HS-5 (cell line): ENCODE results near the gene CEBPZ.
"Not testable (repeated sequence)": the region's sequence is repeated elsewhere in the genome, so short reads cannot be mapped to it uniquely, and the experiment has no call there.

Experiments
- DNase-seq: peaks from one replicate; pipeline ENCODE4 v3.0.0-alpha.2; 2012; ENCODE audit warnings: low read depth

The CEBPZ gene

DNA sequence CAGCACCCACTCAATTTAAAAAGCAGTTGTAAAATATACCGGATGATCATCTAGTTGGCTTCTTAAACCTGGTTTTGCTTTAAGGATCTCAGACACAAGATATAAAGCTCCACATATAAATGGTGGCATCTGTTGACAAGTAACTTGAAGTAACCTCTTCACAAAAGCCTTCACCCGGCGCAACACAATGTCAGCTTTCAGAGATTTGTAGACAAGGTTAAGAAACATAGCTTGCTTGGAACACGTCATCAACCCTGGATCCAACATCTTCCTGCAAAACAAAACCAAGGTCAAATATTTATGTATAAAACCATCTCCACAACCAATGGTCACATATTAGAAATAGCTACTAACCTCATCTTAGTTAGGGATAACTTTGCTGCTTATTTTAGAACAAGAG lies 8.3 kb downstream of the CEBPZ start:
- no peak for DNase-seq

GRCh38 chr2:37219046-37219445 lies 12.3 kb downstream of the CEBPZ start:
- DNase-seq = no peak

DNA sequence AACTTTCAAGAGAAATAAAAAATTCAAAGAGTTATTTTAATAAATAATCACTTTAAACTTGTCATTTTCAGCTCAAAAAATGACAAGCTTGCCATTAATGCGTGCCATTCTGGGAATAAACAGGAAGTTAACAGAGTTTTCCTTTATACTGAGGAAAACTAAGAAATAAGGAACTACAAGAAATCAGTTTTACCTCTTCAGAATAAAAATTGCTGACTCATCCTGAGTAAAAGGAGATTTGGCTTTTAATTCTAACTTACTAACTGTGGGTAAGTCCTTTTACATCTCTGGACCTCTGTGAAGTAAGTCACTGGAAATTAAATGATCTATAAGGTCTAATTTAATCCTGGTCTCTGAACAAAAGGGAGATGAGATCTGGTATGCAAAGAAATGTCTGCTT lies 16.1 kb downstream of the CEBPZ start:
- DNase-seq = no peak

DNA sequence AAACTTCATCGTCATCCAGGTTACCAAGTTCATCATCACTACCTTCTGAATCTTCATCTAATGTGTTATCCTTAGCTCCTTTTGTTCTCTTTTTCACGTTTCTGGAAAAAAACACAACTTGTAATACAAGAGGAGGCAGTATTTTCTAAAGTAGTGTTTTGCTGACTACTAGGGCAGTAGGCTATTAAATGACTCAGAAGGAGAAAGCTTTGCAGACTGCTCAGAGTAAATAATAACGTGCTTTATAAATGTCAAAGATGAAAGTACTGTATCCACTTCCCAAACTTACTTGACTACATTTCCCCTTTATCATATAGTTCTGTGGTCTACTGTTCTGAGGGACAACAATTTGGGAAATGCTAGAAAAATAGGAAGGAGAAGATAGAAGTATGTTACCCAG lies 19.5 kb downstream of the CEBPZ start:
- DNase-seq = no peak

- DNase-seq = no peak
Measured at GRCh38 chr2:37211212-37211611, 20.2 kb downstream of the CEBPZ start.

DNA sequence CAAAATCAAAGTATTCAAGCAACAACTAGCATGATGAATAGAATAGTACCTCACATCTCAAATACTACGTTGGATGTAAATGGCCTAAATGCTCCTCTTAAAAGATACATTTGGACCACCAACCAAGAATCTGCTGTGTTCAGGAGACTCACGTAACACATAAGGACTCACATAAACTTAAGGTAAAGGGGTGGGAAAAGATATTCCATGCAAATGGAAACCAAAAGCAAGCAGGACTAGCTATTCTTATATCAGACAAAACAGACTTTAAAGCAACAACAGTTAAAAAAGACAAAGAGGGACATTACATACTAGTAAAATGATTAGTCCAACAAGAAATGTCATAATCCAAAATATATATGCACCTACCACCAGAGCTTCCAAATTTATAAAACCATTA lies 24.6 kb downstream of the CEBPZ start:
- not testable (repeated sequence) for DNase-seq

DNA sequence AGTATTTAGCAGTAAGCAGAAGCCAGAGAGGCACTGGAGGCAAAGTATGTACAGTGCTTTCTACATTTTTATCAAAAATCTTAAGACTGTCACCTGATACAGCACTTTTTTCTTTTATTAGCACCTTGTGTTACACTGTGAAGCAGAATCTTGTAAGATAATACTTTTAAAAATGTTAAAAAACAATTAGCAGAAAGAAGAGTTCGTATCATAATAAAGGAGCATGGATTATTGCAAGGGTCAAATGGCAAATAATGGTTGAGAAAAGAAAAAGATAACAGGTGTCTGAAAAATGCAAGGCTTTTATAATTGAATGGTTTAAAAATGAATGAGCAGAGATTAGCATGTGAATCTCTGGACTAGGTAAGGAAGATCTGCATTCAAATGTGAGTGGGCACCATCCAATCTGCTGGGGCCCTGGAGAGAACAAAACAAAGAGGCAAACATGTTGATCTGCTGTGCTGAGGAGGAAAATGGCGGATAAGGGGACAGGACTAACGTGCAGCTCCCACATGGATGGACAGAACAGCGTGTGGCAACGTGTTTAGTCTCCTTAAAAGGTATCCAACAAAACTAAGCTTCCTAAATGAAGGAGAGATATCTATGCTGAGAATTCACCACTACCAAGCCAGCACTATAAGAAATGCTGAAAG lies 25.6 kb downstream of the CEBPZ start:
- DNase-seq = no peak

GRCh38 chr2:37205071-37205661 lies 26.2 kb downstream of the CEBPZ start:
- DNase-seq = not testable (repeated sequence)

DNA sequence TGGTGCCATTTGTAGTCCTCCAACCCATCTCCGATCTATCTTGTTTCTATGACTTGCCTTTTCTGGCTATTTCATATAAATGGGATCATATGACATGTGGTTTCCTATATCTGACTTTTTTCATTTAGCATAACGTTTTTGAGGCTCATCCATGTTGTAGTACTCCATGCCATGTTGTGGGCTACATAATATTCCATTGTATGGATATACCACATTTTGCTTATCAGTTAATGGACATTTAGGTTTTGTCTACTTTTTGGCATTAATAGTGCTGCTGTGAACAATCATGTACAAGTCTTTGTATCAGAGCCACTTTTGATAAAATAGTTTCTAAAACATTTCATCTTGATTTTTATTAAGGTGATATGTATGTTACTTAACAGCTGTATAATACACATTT lies 27.7 kb downstream of the CEBPZ start:
- DNase-seq = no peak

DNA sequence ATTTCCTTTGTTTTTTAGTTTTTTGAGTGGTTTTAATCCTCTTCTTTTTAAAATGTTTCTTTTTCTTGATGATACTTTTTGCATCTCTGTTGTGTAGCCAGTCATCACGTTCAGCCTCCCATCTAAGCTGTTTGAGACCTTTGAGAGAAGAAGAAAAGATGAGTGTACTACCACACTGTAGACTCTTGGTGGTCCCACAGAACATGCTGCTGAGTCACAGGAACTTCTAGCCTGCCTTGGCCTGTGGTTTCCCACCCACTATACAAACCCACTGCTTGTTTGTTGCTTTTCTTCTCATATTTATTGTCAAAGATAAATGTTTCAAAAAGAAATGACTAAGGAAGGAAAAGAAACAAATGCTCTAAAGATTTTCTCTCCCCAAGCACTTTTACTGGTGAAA lies 29.6 kb downstream of the CEBPZ start:
- DNase-seq = no peak

GRCh38 chr2:37201208-37201607 lies 30.2 kb downstream of the CEBPZ start:
- DNase-seq = no peak

- DNase-seq = no peak
Measured at GRCh38 chr2:37198681-37199065, 32.7 kb downstream of the CEBPZ start.

- DNase-seq = peak; percentile 56
Measured at GRCh38 chr2:37196320-37197195, 34.8 kb downstream of the CEBPZ start, which contains the start of gene CEBPZOS. CEBPZOS (plus strand) TSS chr2:37196496; CDS start chr2:37199705, 3,209 bp downstream.

- not testable (repeated sequence) for DNase-seq
Measured at GRCh38 chr2:37195862-37196319, 35.5 kb downstream of the CEBPZ start.

DNA sequence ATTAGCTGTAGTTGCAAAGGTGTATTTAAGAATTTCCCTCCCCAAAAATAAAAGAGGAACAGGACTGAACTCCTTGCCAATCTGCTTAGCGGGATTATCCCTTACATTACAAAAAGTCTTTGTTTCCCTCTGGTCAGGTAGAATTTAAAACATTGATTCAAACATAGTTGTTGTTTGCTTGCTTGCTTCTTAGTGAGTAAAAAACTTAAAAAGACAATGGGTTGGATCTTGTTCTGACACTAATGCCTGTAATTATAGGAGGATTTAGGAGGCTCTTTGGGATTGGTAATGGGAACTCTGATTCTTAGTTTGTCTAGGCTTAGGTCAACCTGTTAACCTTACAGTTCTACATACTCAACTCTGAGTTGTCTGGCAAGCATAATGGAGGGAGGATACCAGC lies 38.8 kb downstream of the CEBPZ start:
- no peak for DNase-seq

DNA sequence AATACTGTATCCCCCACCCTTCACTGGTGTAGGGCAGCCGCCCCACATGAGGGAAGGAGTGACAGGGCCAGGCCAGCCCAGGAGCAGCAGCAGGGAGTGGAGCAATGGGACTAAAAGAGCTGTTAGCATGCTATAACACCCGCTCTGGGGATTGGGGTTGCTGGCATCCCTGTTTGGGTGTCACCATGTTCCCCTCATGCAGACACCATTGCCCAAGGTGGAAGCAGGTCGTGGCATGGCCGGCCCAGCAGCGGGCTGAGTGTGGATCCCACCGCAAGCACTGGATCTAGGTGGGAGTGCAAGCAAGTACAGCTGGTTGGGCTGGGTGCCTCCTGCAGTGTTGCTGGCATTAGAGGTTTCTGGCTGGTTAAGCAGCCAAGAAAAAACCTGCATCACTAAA lies 39.6 kb downstream of the CEBPZ start:
- DNase-seq = no peak

DNA sequence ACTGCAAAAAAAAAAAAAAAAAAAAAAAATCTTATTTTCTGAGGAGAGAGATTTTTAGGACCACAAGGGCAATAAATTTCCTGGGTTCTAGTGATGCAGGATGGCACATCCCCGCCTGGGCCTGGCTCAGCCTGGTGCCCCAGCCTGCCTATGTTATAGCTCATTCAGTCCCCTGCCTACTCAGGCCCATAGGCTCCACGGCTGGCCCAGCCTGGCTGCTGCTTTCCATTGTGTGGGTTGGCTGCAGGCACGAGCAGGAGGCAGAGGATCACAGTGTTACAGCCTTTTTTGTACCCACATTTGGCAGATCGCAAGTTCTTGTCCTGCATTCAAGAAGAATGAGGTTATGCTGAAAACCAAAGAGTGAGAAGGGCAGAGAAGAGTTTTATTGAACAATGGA lies 40.1 kb downstream of the CEBPZ start:
- no peak for DNase-seq

GRCh38 chr2:37190290-37190689 lies 41.1 kb downstream of the CEBPZ start:
- no peak for DNase-seq

DNA sequence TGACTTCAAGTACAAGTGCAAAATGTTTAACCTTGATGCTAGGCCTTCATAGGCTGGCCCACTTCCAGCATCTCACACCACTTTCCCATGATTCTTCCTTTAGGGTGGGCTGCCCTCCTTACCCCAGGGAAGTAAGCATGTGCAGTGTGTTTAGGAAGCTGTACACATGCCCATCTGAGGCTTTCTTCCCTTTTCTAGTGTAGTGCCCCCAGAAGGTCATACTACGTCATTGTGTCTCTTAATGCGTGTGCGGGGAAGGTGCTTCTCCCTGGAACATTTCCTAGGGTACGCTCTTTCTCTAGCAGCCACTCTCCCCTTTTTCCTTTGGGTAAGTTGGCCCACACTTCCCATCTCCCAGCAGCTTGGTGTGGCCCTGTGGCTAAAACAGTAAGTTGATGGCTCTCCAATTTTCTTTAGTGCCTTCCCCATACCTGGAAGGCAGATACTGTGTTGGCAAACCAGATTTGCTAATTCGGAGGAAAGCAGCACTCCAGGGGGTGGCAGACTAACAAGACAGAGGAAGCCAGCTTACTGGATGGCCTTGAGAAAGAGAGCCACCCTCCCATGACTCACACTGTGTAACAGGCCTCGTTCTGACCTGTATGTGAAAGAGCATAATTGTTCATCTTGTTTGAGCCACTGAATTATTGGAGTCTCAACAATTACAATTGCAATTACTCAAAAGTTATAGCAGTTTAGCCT lies 41.8 kb downstream of the CEBPZ start:
- peak; percentile 74 for DNase-seq

GRCh38 chr2:37188570-37188969 lies 42.8 kb downstream of the CEBPZ start, which contains the start of gene SULT6B1:
SULT6B1 (minus strand) TSS chr2:37188670; CDS start chr2:37188640, 30 bp downstream.
- DNase-seq = no peak

DNA sequence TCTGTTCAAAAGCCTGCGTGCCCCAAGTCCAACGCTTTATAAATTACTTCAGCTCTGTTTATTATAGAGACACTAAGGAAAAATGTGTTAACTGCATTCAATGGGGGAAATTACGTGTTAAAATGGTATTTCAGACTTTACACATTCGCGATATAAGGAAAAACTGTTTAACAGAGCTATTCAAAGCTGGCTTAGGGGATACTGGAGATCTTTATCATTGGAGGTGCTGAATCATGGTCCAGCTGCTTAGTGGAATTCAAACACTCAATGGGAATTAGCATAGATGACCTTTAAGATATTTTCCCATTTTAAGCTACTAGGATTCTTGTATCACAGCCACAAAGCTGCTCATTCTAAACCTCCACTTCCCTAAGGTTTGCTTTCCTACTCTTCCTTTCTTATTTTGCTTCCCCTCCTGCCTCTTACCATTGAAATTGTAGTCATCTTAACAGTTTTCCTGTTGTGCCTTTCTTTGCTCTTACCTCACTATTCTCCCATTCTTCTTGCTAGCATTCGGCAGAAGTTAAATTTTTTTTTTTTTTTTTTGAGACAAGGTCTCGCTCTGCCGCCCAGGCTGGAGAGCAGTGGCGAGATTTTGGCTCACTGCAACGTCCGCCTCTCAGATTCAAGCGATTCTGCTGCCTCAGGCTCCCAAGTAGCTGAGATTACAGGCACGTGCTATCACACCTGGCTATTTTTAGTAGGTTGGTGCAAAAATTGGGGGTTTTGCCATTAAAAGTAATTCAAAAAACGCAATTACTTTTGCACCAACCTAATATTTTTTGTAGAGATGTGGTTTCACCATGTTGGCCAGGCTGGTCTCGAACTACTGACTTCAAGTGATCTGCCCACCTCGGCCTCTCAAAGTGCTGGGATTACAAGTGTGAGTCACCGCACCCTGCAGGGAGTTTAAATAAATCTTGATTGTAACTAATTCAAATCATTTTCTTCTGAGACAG lies 49.4 kb downstream of the CEBPZ start:
- DNase-seq = no peak
